Psoas muscle (tissue), 8 donors: ENCODE results near the gene INPP4A. TPM values are rescaled to one million over a fixed set of nuclear protein-coding genes. Genes with fewer than 3 reads are reported as not detected.

Experiments used
- ATAC-seq, 4 donors: fragments of 200-7000 bp; cut with Tn5 transposase; one replicate each; pipeline ENCODE4 v1.9.1; 2020; ENCODE audit warnings: moderate library complexity in 3 of 4, mild to moderate bottlenecking in 2 of 4
- DNase-seq, 2 donors: peaks; one replicate each; pipeline ENCODE4 v3.0.0-alpha.2; 2020
- H3K27ac ChIP-seq: fragments of 200-600 bp; one replicate; pipeline ENCODE4 v1.8.0; 2022
- H3K27me3 ChIP-seq, 3 donors: fragments of 200-600 bp in 1 of 3; one replicate each; pipeline versions ENCODE4 v1.6.1 to v1.8.0; 2013 to 2022; ENCODE audit warnings: low read length in 2 of 3, mild to moderate bottlenecking in 2 of 3, moderate library complexity in 1 of 3; ENCODE audit not compliant: insufficient read depth in 3 of 3
- H3K36me3 ChIP-seq, 2 donors: fragments of 200-600 bp in 1 of 2; one replicate each; pipeline versions ENCODE4 v1.6.1 to v1.8.0; 2013 to 2022; ENCODE audit warnings: low read depth in 1 of 2, mild to moderate bottlenecking in 1 of 2, moderate library complexity in 1 of 2; ENCODE audit not compliant: insufficient read depth in 1 of 2
- H3K4me1 ChIP-seq: fragments of 200-600 bp; one replicate; pipeline ENCODE4 v1.8.0; 2022
- H3K4me3 ChIP-seq: fragments of 200-600 bp; one replicate; pipeline ENCODE4 v1.8.0; 2022; ENCODE audit warnings: mild to moderate bottlenecking
- H3K9me3 ChIP-seq: fragments of 200-600 bp; one replicate; pipeline ENCODE4 v1.8.0; 2022
- WGBS, 3 donors: extraction: QIAGEN DNeasy Blood & Tissue Kit; methylation state at CpG; one replicate each; pipeline versions ENCODE4 v1.1.6 to v1.1.7; 2013; 5-methylcytosine and 5-hydroxymethylcytosine counted together
- intact Hi-C, 2 donors: fragments of 100-400 bp; cut with DNase I; formaldehyde crosslinking; loops; one replicate each; pipeline versions ENCODE4 v1.11.0 to v1.14.2; 2022
- polyA plus RNA-seq, 3 donors: library from polyadenylated mRNA; stranded (reverse); fragments of 200-250 nt; gene quantifications; one replicate each; pipeline ENCODE4 v1.2.3, GENCODE V29; 2013
- total RNA-seq, 4 donors: library from RNA; stranded (reverse); fragmentation: NEBNext Ultra II Directional in 2 of 4; extraction: Animal tissue kit (Norgen Biotek cat#: 25700) in 2 of 4; gene quantifications; one replicate each; pipeline versions ENCODE4 v1.2.1 to v1.2.4, GENCODE V29; 2021 to 2023
- TF ChIP-seq, protein P1 (sequence below): fragments of 200-600 bp; IDR thresholded peaks from one replicate; pipeline ENCODE4 v1.8.0; 2022; ENCODE audit warnings: antibody characterized with exemption
- donor health status: healthy with polysubstance abuse.
- donor health status: DM: no; HTN: no; CAD: no; lungs with moderate emphysema.
- donor health status: Bipolar disorder and iron deficiency.
- donor health status: healthy.
- donor health status: DM: yes; HTN: yes; CAD: no.
- donor health status: DM: no; HTN: no; CAD: no.
- donor health status: DM: no; HTN: no; CAD: no.
- donor health status: DM: yes; HTN: yes; CAD: no.

The INPP4A gene
- total and polyA plus RNA-seq, 7 donors: 2.2 to 19.7 (median 9.8) TPM

DNA sequence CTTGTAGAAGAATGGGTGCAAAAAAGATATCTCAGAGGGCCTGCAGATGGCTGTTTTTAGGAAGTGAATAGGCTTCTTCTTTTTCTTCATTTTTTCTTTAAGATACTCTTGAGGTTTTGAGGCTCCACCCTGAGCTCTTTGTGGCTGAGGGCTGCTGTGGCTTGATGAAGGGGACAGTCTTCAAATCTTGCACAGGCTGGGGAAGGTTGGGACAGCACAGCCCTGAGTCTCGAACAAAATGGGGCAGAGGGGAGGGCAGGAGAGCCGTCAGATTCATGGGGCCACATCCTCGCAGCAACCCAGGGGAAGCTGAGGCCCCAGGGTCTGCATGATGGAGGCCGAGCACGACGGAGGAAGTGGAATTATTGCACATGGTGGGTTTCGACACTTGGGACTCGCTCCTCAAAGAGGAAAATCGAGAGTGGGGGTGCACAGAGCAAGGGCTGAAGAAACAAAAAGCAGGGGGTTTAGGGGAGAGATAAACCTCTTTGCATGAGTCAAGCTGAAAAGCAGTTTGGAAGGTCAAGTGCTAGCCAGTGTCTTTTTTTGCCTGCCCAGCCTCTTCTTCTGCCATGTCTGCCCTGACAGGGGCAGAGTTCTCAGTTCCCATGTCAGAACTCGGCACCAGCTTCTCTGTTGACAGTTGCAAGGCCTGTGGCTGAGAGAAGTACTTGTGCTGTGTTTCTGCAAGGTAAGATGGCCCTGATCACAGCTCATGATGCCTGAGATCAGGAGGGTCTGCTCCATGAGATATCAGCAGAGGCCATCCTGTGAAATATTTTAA is 19.5 kb downstream of the INPP4A start:
- Histone ChIP-seq H3K4me3 (no peak overlapping the region), H3K36me3 (no peaks in the 10 kb centered on the region), H3K27me3 (no peaks in the 10 kb centered on the region), H3K4me1 (peaks cover 41% of the 10 kb centered on the region), H3K27ac (peak overlapping the region; percentile 10), H3K9me3 (no peaks in the 10 kb centered on the region)
- TF ChIP-seq, protein P1, sequence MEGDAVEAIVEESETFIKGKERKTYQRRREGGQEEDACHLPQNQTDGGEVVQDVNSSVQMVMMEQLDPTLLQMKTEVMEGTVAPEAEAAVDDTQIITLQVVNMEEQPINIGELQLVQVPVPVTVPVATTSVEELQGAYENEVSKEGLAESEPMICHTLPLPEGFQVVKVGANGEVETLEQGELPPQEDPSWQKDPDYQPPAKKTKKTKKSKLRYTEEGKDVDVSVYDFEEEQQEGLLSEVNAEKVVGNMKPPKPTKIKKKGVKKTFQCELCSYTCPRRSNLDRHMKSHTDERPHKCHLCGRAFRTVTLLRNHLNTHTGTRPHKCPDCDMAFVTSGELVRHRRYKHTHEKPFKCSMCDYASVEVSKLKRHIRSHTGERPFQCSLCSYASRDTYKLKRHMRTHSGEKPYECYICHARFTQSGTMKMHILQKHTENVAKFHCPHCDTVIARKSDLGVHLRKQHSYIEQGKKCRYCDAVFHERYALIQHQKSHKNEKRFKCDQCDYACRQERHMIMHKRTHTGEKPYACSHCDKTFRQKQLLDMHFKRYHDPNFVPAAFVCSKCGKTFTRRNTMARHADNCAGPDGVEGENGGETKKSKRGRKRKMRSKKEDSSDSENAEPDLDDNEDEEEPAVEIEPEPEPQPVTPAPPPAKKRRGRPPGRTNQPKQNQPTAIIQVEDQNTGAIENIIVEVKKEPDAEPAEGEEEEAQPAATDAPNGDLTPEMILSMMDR: no peak
- no peak for ATAC-seq
- intact Hi-C loops: no loop called here
- WGBS, 3 donors: 84 to 91% (median 86%) methylated on average over 10 of the region's 10 CpGs
- DNase-seq: no peak

DNA sequence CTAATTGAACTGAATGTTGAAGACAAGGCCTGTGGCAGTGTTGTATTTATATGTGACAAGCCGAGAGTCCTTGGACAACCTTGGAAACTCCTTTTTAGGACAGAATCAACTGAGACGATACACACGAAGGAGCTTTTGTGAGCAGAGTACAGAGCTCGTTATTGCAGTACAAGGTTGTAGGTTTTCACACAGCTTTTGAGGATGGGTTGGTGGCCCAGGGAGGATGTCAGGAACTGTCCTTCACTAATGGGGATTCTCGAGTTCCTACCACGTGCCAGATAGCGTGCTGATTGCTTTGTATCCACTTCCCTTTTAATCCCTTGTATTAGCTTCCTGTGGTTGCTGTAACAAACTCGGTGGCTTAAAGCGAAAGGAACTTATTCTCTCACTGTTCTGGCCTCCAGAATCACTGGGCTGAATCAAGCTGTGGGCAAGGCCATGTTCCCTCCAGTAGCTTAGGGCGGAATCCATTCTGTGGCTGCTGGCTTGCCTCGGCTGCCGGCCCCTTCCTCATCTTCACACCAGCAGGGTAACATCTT is 20.2 kb downstream of the INPP4A start:
- H3K36me3 ChIP-seq: no peaks in the 10 kb centered on the region
- WGBS, 3 donors: 65 to 71% (median 68%) methylated on average over 12 of the region's 12 CpGs
- DNase-seq (no peak), ATAC-seq (peak in 1 of 4 donors; percentile 49)
- H3K27me3 ChIP-seq: no peaks in the 10 kb centered on the region
- H3K27ac ChIP-seq: peak overlapping the region; percentile 10
- no peaks in the 10 kb centered on the region for H3K9me3 ChIP-seq
- no peak overlapping the region for H3K4me3 ChIP-seq
- intact Hi-C loops: no loop called here
- TF ChIP-seq, protein P1: no peak
- peaks cover 35% of the 10 kb centered on the region for H3K4me1 ChIP-seq

DNA sequence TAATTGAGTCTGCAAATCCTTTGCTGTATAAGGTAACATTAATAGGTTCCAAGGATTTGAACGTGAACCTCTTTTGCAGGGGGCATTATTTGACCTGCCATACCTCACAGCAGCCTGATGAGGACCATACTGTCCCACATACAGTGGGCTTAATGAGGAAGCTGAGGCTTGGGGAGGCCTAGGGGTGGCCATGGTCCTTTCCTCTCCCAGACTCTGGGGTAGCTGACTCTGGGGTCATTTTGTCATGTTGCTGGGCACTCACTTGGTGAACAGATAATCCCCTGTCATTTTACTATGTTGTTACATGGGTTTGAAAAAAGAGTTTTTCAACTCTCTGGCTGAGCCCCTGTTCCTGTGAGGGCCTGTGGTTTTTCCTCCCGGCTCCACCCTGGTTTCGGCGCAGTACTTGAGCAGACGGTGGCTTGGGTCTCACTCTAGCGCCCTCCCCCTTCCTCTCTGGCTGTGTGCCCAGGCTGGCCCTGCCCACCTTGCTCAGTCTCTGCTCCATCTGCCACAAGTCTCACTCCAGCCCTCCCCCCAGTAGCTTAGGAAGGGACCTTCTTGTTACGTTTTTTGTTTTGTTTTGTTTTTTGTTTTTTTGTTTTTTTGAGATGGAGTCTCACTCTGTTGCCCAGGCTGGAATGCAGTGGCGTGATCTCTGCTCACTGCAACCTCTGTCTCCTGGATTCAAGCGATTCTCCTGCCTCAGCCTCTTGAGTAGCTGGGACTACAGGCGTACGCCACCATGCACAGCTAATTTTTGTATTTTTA is 21.0 kb downstream of the INPP4A start:
- H3K9me3 ChIP-seq: no peaks in the 10 kb centered on the region
- H3K27me3 ChIP-seq: no peaks in the 10 kb centered on the region
- WGBS, 3 donors: 54 to 58% (median 57%) methylated on average over 11 of the region's 11 CpGs
- intact Hi-C loops: no loop called here
- no peaks in the 10 kb centered on the region for H3K36me3 ChIP-seq
- H3K27ac ChIP-seq: peak overlapping the region; percentile 12
- ATAC-seq: peak in 2 of 4 donors; percentile 54 to 63
- H3K4me3 ChIP-seq: no peak overlapping the region
- H3K4me1 ChIP-seq: peaks cover 34% of the 10 kb centered on the region
- DNase-seq: peak; percentile 59 to 77
- TF ChIP-seq, protein P1: no peak

DNA sequence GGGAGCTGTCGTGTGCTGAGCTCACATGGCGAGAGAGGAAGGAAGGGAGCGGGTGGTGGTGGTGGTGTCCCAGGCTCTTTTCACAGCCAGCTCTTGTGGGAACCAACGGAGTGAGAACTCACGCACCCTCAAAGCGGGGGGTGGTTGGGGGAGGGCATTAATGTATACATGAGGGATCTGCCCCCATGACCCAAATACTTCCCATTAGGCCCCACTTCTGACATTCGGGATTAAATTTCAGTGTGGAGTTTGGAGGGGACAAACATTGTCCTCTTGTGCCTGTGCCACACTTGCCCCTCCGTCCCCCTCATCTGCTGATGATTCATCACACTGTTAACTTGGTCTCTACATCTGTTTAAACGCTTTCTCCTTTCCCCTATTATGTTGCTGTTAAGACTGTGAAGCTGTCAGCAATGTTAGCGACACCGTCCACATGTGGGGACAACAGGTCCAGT is 22.5 kb downstream of the INPP4A start:
- TF ChIP-seq, protein P1: no peak

More for the DNA sequence above, 22.5 kb downstream of the INPP4A start:
- no peaks in the 10 kb centered on the region for H3K9me3 ChIP-seq
- H3K4me1 ChIP-seq: peaks cover 23% of the 10 kb centered on the region
- ATAC-seq (no peak), DNase-seq (no peak)
- H3K27me3 ChIP-seq: no peaks in the 10 kb centered on the region
- 88 to 92% (median 90%) methylated on average over 11 of the region's 11 CpGs for WGBS, 3 donors
- H3K4me3 ChIP-seq: no peak overlapping the region
- H3K27ac ChIP-seq: no peak overlapping the region
- intact Hi-C loops: no loop called here
- H3K36me3 ChIP-seq: no peaks in the 10 kb centered on the region
